SK-N-SH (cell line): Measurements from ENCODE around the gene ZNF580. TPM values are rescaled to one million over a fixed set of nuclear protein-coding genes. Genes with fewer than 3 reads are reported as not detected.

Source experiments
- CTCF ChIA-PET: fragments of 300-600, 350-600 bp; formaldehyde crosslinking; extraction: SDS; loops from one replicate; lab custom pipeline; 2021; lab: Yijun Ruan, JAX
- POLR2A ChIA-PET: fragments of 350-600 bp; sonication (Branson Sonifier 250); formaldehyde crosslinking; extraction: SDS; loops from one replicate; lab custom pipeline; 2020; ENCODE audit warnings: antibody characterized with exemption, inconsistent platforms; lab: Yijun Ruan, JAX
- DNase-seq: peaks from one replicate; pipeline ENCODE4 v3.0.0; 2012
- H2AFZ ChIP-seq: fragments of 200-600 bp; sonication (generic); 2 replicates; pipeline ENCODE4 v1.8.1; 2016; ENCODE audit warnings: antibody characterized with exemption, mild to moderate bottlenecking, low read depth
- H3F3A ChIP-seq: fragments of 200-600 bp; sonication (generic); replicated peaks from 2 replicates; pipeline ENCODE3; 2016; ENCODE audit warnings: antibody characterized with exemption, mild to moderate bottlenecking; ENCODE audit not compliant: insufficient read depth
- H3K27ac ChIP-seq, 2 experiments: fragments of 200-500 bp in 1 of 2; fragments of 200-600 bp in 1 of 2; sonication (Bioruptor generic) in 1 of 2; sonication (generic), shearing (Covaris generic) in 1 of 2; 2 replicates each; pipeline versions ENCODE4 v1.5.1 to v1.6.1; 2014 to 2016; ENCODE audit warnings: low read depth in 2 of 2, inconsistent platforms in 1 of 2, low read length in 1 of 2, mild to moderate bottlenecking in 1 of 2, mixed read lengths in 1 of 2
- H3K27me3 ChIP-seq: fragments of 200-600 bp; sonication (generic), shearing (Covaris generic); 2 replicates; pipeline ENCODE4 v1.6.1; 2016; ENCODE audit warnings: mixed run types; ENCODE audit not compliant: insufficient read depth
- H3K36me3 ChIP-seq, 2 experiments: fragments of 200-500 bp in 1 of 2; fragments of 200-600 bp in 1 of 2; sonication (Bioruptor generic) in 1 of 2; sonication (generic) in 1 of 2; replicated peaks in 1 of 2; 2 replicates each; pipeline versions ENCODE3 to v1.5.1; 2014 to 2016; ENCODE audit warnings: low read length in 1 of 2, mild to moderate bottlenecking in 1 of 2; ENCODE audit not compliant: insufficient read depth in 2 of 2, control insufficient read depth in 1 of 2
- H3K4me1 ChIP-seq, 2 experiments: fragments of 200-500 bp in 1 of 2; fragments of 200-600 bp in 1 of 2; sonication (Bioruptor generic) in 1 of 2; sonication (generic), shearing (Covaris generic) in 1 of 2; 2 replicates each; pipeline versions ENCODE4 v1.5.1 to v1.6.1; 2014 to 2016; ENCODE audit warnings: low read depth in 1 of 2, low read length in 1 of 2, mixed run types in 1 of 2; ENCODE audit not compliant: insufficient read depth in 2 of 2, control insufficient read depth in 1 of 2
- H3K4me2 ChIP-seq: fragments of 200-600 bp; sonication (generic), shearing (Covaris generic); 2 replicates; pipeline ENCODE4 v1.6.1; 2017; ENCODE audit warnings: mixed run types
- H3K4me3 ChIP-seq, 2 experiments: fragments of 200-500 bp in 1 of 2; fragments of 200-600 bp in 1 of 2; sonication (Bioruptor generic) in 1 of 2; sonication (generic), shearing (Covaris generic) in 1 of 2; 2 replicates each; pipeline versions ENCODE4 v1.5.1 to v1.8.1; 2014 to 2016; ENCODE audit warnings: low read depth in 2 of 2, inconsistent platforms in 1 of 2, low read length in 1 of 2, mild to moderate bottlenecking in 1 of 2, mixed read lengths in 1 of 2, moderate library complexity in 1 of 2
- H3K79me2 ChIP-seq: fragments of 200-600 bp; sonication (generic); 2 replicates; pipeline ENCODE4 v1.8.1; 2017; ENCODE audit warnings: mild to moderate bottlenecking; ENCODE audit not compliant: insufficient read depth
- H3K9ac ChIP-seq: fragments of 200-600 bp; sonication (generic); 2 replicates; pipeline ENCODE4 v1.6.1; 2017; ENCODE audit warnings: mixed run types
- H3K9me2 ChIP-seq: fragments of 200-600 bp; sonication (generic); 2 replicates; pipeline ENCODE4 v1.6.1; 2017; ENCODE audit warnings: mixed run types
- H3K9me3 ChIP-seq: fragments of 200-600 bp; sonication (generic); 2 replicates; pipeline ENCODE4 v1.6.1; 2017; ENCODE audit warnings: mixed run types, mild to moderate bottlenecking, moderate library complexity
- H4K20me1 ChIP-seq: fragments of 200-600 bp; sonication (generic); 2 replicates; pipeline ENCODE4 v1.6.1; 2017; ENCODE audit warnings: mild to moderate bottlenecking, mixed run types; ENCODE audit not compliant: insufficient read depth
- ELF1 ChIP-seq: IDR thresholded peaks from 2 replicates; pipeline ENCODE4 v1.4.0; 2012
- EP300 ChIP-seq, 2 experiments: IDR thresholded peaks; 2 replicates each; pipeline versions ENCODE4 v1.4.0 to v1.6.1; 2012; ENCODE audit warnings: borderline replicate concordance in 1 of 2, low read depth in 1 of 2, low read length in 1 of 2
- FOXJ3 ChIP-seq: sonication (generic); formaldehyde crosslinking; IDR thresholded peaks from 2 replicates; pipeline ENCODE4 v1.5.1; 2020; ENCODE audit warnings: mild to moderate bottlenecking, missing genetic modification reagents
- GATA2 ChIP-seq: sonication (generic); formaldehyde crosslinking; IDR thresholded peaks from 2 replicates; pipeline ENCODE4 v1.5.0; 2020; ENCODE audit warnings: mild to moderate bottlenecking, missing genetic modification reagents
- MEF2A ChIP-seq: IDR thresholded peaks from 2 replicates; pipeline ENCODE4 v1.4.0; 2012; ENCODE audit warnings: low read depth, borderline replicate concordance
- MXI1 ChIP-seq: IDR thresholded peaks from 2 replicates; pipeline ENCODE4 v1.6.1; 2012; ENCODE audit warnings: mild to moderate bottlenecking, low read depth, low read length, improper control_type of control experiment
- NFIC ChIP-seq: IDR thresholded peaks from 2 replicates; pipeline ENCODE4 v1.4.0; 2012; ENCODE audit warnings: borderline replicate concordance
- NRF1 ChIP-seq: IDR thresholded peaks from 2 replicates; pipeline ENCODE4 v1.6.1; 2012; ENCODE audit warnings: low read depth, mild to moderate bottlenecking, low read length
- POLR2AphosphoS5 ChIP-seq: IDR thresholded peaks from 2 replicates; pipeline ENCODE4 v1.6.1; 2012; ENCODE audit warnings: low read depth, low read length
- RFX5 ChIP-seq: IDR thresholded peaks from 2 replicates; pipeline ENCODE4 v1.6.1; 2012; ENCODE audit warnings: mild to moderate bottlenecking, improper control_type of control experiment, low read length
- SIN3A ChIP-seq: IDR thresholded peaks from 2 replicates; pipeline ENCODE4 v1.6.1; 2012; ENCODE audit warnings: low read depth, mild to moderate bottlenecking, low read length, moderate library complexity, borderline replicate concordance
- TAF1 ChIP-seq: IDR thresholded peaks from 2 replicates; pipeline ENCODE4 v1.6.1; 2012; ENCODE audit warnings: low read depth, mild to moderate bottlenecking, low read length, moderate library complexity, borderline replicate concordance
- TCF12 ChIP-seq: IDR thresholded peaks from 2 replicates; pipeline ENCODE4 v1.4.0; 2012
- WGBS: methylation state at CpG from one replicate; pipeline ENCODE4 v1.1.6; 2017; ENCODE audit warnings: low lambda C conversion rate; 5-methylcytosine and 5-hydroxymethylcytosine counted together
- polyA plus RNA-seq, 3 experiments: library from polyadenylated mRNA; depleted of rRNA; stranded (reverse); fragments of >200 nt; gene quantifications; 2 replicates each; pipeline ENCODE4 v1.2.3, GENCODE V29; 2012
- TF ChIP-seq, protein P1 (sequence below): fragments of 150-350 bp; IDR thresholded peaks from 2 replicates; pipeline ENCODE4 v1.6.1; 2016; ENCODE audit warnings: mild to moderate bottlenecking, low read depth, low read length
- TF ChIP-seq, protein P2 (sequence below): fragments of 150-350 bp; IDR thresholded peaks from 2 replicates; pipeline ENCODE4 v1.6.1; 2017; ENCODE audit warnings: antibody characterized with exemption, low read length, low read depth, borderline replicate concordance
- TF ChIP-seq, protein P3 (sequence below): IDR thresholded peaks from 2 replicates; pipeline ENCODE4 v1.4.0; 2012; ENCODE audit warnings: low read depth, borderline replicate concordance
- TF ChIP-seq, protein P4 (sequence below): IDR thresholded peaks from 2 replicates; pipeline ENCODE4 v1.4.0; 2012; ENCODE audit warnings: low read depth

ZNF580 gene
- polyA plus RNA-seq, 1 of the 3 experiments (the other 2 are of a cell fraction): 21.9 TPM

DNA sequence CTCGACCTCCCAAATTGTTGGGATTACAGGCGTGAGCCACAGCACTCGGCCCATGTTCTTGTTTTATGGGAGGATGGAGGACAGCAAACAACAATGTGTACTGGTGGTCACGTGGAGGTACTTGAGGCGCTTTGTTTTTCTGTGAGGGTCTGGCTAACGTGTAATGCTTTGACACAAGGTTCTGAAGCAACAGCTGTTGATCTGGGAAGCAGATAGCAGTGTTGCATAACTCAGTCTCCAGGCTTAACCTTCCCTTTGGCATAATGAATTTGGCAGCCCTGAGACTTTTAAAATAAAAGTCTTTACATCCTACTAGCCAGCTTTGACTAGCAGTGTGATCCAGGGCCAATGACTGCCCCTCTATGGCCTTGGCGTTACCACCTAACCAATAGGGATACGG is 6.9 kb upstream of the ZNF580 start (continued):
- TF ChIP-seq, protein P1, sequence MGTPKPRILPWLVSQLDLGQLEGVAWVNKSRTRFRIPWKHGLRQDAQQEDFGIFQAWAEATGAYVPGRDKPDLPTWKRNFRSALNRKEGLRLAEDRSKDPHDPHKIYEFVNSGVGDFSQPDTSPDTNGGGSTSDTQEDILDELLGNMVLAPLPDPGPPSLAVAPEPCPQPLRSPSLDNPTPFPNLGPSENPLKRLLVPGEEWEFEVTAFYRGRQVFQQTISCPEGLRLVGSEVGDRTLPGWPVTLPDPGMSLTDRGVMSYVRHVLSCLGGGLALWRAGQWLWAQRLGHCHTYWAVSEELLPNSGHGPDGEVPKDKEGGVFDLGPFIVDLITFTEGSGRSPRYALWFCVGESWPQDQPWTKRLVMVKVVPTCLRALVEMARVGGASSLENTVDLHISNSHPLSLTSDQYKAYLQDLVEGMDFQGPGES: no peak
- no peak for TF ChIP-seq MXI1
- TF ChIP-seq, protein P2, sequence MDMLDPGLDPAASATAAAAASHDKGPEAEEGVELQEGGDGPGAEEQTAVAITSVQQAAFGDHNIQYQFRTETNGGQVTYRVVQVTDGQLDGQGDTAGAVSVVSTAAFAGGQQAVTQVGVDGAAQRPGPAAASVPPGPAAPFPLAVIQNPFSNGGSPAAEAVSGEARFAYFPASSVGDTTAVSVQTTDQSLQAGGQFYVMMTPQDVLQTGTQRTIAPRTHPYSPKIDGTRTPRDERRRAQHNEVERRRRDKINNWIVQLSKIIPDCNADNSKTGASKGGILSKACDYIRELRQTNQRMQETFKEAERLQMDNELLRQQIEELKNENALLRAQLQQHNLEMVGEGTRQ: no peak
- TF ChIP-seq EP300 (IDR thresholded peaks at IDR 0.05; ENCODE audit: borderline replicate concordance in 1 of 2, low read depth in 1 of 2, low read length in 1 of 2): no peak
- TF ChIP-seq, protein P3, sequence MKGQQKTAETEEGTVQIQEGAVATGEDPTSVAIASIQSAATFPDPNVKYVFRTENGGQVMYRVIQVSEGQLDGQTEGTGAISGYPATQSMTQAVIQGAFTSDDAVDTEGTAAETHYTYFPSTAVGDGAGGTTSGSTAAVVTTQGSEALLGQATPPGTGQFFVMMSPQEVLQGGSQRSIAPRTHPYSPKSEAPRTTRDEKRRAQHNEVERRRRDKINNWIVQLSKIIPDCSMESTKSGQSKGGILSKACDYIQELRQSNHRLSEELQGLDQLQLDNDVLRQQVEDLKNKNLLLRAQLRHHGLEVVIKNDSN: no peak
- TF ChIP-seq TAF1: no peak
- TF ChIP-seq POLR2AphosphoS5: no peak
- no peak for TF ChIP-seq ELF1
- TF ChIP-seq NRF1: no peak
- TF ChIP-seq SIN3A: no peak
- TF ChIP-seq MEF2A: no peak
- no peak for TF ChIP-seq FOXJ3 (CRISPR knock-in tag)
- TF ChIP-seq, all 33 proteins: peak for 0

DNA sequence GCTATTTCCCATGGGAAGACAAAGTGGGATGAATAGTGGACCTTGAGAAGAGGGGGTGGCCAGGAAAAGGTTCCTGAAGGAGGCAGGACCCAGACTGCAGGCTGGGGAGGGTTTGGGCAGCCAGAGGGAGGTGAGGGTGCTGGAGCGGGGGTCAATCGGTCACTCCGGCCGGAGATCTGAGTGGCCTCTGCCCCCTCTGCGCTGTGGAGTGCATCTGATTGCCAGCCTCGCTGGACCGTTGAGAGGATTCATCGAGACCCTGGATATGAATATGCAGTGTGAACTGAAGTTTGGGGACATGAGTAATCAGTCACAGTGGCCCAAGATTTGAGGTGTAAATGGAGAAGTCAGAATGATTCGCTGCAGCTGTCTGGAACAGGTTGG is 5.5 kb upstream of the ZNF580 start:
- peak overlapping the region; percentile 99 for H3K9ac ChIP-seq
- peak overlapping the region; percentile 72 to 83 for H3K27ac ChIP-seq
- H3K4me3 ChIP-seq: peak overlapping the region; percentile 74 to 86
- 8% methylated on average over 8 of the region's 9 CpGs for WGBS
- H3K36me3 ChIP-seq: peaks cover 0 to 6% of the 10 kb centered on the region in 2 experiments
- POLR2A ChIA-PET: no interaction called here
- CTCF ChIA-PET: interaction anchor here (1.0 to 5.0 kb wide), 6 partner anchors 11 to 168 kb away, joined by 3 to 28 read pairs (median 6); partner anchors contain the start of gene ZNF784
- H3K79me2 ChIP-seq: peaks cover 54% of the 10 kb centered on the region
- H4K20me1 ChIP-seq: no peaks in the 10 kb centered on the region
- H3K9me3 ChIP-seq: no peaks in the 10 kb centered on the region
- H3K4me2 ChIP-seq: peak overlapping the region; percentile 97
- no peaks in the 10 kb centered on the region for H3K27me3 ChIP-seq
- no peak overlapping the region for H2AFZ ChIP-seq
- no peak for DNase-seq
- no peaks in the 10 kb centered on the region for H3K9me2 ChIP-seq
- TF ChIP-seq RFX5 (no peak), NFIC (no peak), GATA2 (CRISPR knock-in tag) (no peak), TCF12 (no peak)
- TF ChIP-seq, protein P4, sequence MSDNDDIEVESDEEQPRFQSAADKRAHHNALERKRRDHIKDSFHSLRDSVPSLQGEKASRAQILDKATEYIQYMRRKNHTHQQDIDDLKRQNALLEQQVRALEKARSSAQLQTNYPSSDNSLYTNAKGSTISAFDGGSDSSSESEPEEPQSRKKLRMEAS: no peak
- peaks cover 5 to 25% of the 10 kb centered on the region in 2 experiments; a peak in 1 of 4 replicates for H3K4me1 ChIP-seq
- peaks cover 29% of the 10 kb centered on the region for H3F3A ChIP-seq
